HG03354 (cell line): ENCODE results near the gene PLEKHF1.
"Not testable (repeated sequence)": the region's sequence is repeated elsewhere in the genome, so short reads cannot be mapped to it uniquely, and the experiment has no call there.

Experiments
- ATAC-seq: cut with Tn5 transposase; IDR thresholded peaks from one replicate; pipeline ENCODE4 v1.9.1; 2021; ENCODE audit warnings: mild to moderate bottlenecking; ENCODE audit not compliant: unreplicated experiment, poor library complexity, severe bottlenecking

Gene PLEKHF1

GRCh38 chr19:29665215-29665825, at the start of gene PLEKHF1:
Gene PLEKHF1, plus strand, starts transcription at chr19:29665461. Its CDS starts 8,379 bp downstream, at chr19:29673840.
- peak; percentile 88 for ATAC-seq

GRCh38 chr19:29615891-29616425, 49.3 kb upstream of the PLEKHF1 start:
- no peak for ATAC-seq

GRCh38 chr19:29616541-29616940, 48.7 kb upstream of the PLEKHF1 start:
- no peak for ATAC-seq

- ATAC-seq: no peak
Observed at GRCh38 chr19:29617366-29618266, 47.6 kb upstream of the PLEKHF1 start.

- ATAC-seq: no peak
Observed at GRCh38 chr19:29618434-29618833, 46.8 kb upstream of the PLEKHF1 start.

GRCh38 chr19:29618871-29619270, 46.4 kb upstream of the PLEKHF1 start:
- ATAC-seq: no peak

- ATAC-seq: no peak
Observed at GRCh38 chr19:29620931-29621351, 44.3 kb upstream of the PLEKHF1 start.

GRCh38 chr19:29622166-29623070, 42.8 kb upstream of the PLEKHF1 start:
- ATAC-seq: peak; percentile 70

- ATAC-seq: no peak
Observed at GRCh38 chr19:29623726-29624488, 41.4 kb upstream of the PLEKHF1 start.

GRCh38 chr19:29624489-29625185, 40.6 kb upstream of the PLEKHF1 start:
- ATAC-seq: no peak

- no peak for ATAC-seq
Observed at GRCh38 chr19:29625186-29625651, 40.0 kb upstream of the PLEKHF1 start.

GRCh38 chr19:29626386-29626785, 38.9 kb upstream of the PLEKHF1 start:
- no peak for ATAC-seq

- not testable (repeated sequence) for ATAC-seq
Observed at GRCh38 chr19:29626832-29627231, 38.4 kb upstream of the PLEKHF1 start.

- no peak for ATAC-seq
Observed at GRCh38 chr19:29628661-29629385, 36.4 kb upstream of the PLEKHF1 start.

- no peak for ATAC-seq
Observed at GRCh38 chr19:29629836-29630534, 35.3 kb upstream of the PLEKHF1 start.

GRCh38 chr19:29630655-29631054, 34.6 kb upstream of the PLEKHF1 start:
- ATAC-seq: no peak

GRCh38 chr19:29631450-29631849, 33.8 kb upstream of the PLEKHF1 start:
- no peak for ATAC-seq
